ENCODE data around the gene LRRC7. TPM values are rescaled to one million over a fixed set of nuclear protein-coding genes. Genes with fewer than 3 reads are reported as not detected.

LRRC7 gene
- total and polyA plus RNA-seq, 2 of the 8 experiments (the other 6 are each of a cell fraction or from before 2014, with no cell fraction given), result 0.03 to 0.17 TPM

GRCh38 chr1:69520326-69520725 lies 47.4 kb upstream of the LRRC7 start:
- no peaks in the 10 kb centered on the region for H3K27me3 ChIP-seq (replicated peaks in 1 of 4; ENCODE audit: control insufficient read depth in 3 of 4, extremely low read depth in 1 of 4, insufficient read depth in 3 of 4, low read length in 3 of 4)
- H2BK15ac ChIP-seq (ENCODE audit: low read length), result no peak overlapping the region
- no peak overlapping the region for H3K56ac ChIP-seq (replicated peaks; ENCODE audit: insufficient read length, low read depth, low read length)
- no peak overlapping the region for H2BK12ac ChIP-seq (ENCODE audit: low read depth, low read length)
- no peak overlapping the region for H3K4me2 ChIP-seq (ENCODE audit: insufficient read depth in 1 of 2, low read depth in 2 of 2, low read length in 2 of 2)
- no peaks in the 10 kb centered on the region for H3K79me2 ChIP-seq (ENCODE audit: control insufficient read depth in 1 of 2, insufficient read depth in 2 of 2, low read length in 2 of 2)
- no peak overlapping the region for H3K4ac ChIP-seq (replicated peaks; ENCODE audit: insufficient read length, low read depth, low read length)
- H2AFZ ChIP-seq (ENCODE audit: low read length), result no peak overlapping the region
- no peaks in the 10 kb centered on the region for H3K23me2 ChIP-seq (ENCODE audit: low read depth, low read length)
- no peaks in the 10 kb centered on the region for H4K20me1 ChIP-seq (replicated peaks in 1 of 2; ENCODE audit: control insufficient read depth in 1 of 2, insufficient read depth in 2 of 2, low read length in 2 of 2)
- no peaks in the 10 kb centered on the region for H3K9me3 ChIP-seq (ENCODE audit: insufficient read depth in 2 of 2, low read depth in 1 of 2, low read length in 1 of 2)
- no peaks in the 10 kb centered on the region for H3K4me1 ChIP-seq (replicated peaks in 1 of 4; ENCODE audit: control insufficient read depth in 3 of 4, insufficient read depth in 4 of 4, low read length in 3 of 4)
- no peaks in the 10 kb centered on the region for H3K79me1 ChIP-seq (ENCODE audit: low read depth, low read length)
- no peaks in the 10 kb centered on the region for H3K36me3 ChIP-seq (ENCODE audit: control insufficient read depth in 2 of 4, insufficient read depth in 4 of 4, low read length in 3 of 4)
- no peak overlapping the region for H2BK5ac ChIP-seq (ENCODE audit: low read depth, low read length)
- H4K8ac ChIP-seq (ENCODE audit: extremely low read depth, insufficient read depth, low read length), result no peak overlapping the region
- no peak overlapping the region for H3K14ac ChIP-seq (ENCODE audit: insufficient read length)
- no peak overlapping the region for H4K5ac ChIP-seq (ENCODE audit: insufficient read length, low read depth, low read length)
- no peak overlapping the region for H2BK20ac ChIP-seq (ENCODE audit: low read length)
- no peak overlapping the region for H3K4me3 ChIP-seq (ENCODE audit: extremely low read depth in 1 of 4, insufficient read depth in 2 of 4, low read depth in 3 of 4, low read length in 4 of 4)
- no peak overlapping the region for H2BK120ac ChIP-seq (replicated peaks; ENCODE audit: low read depth, low read length)
- POLR2A ChIA-PET (ENCODE audit: partially characterized antibody), result no interaction called here
- H4K91ac ChIP-seq (replicated peaks; ENCODE audit: insufficient read length, low read length), result no peak overlapping the region
- H3K27ac ChIP-seq (ENCODE audit: low read depth, low read length), result no peak overlapping the region
- H3K23ac ChIP-seq (ENCODE audit: insufficient read length), result no peak overlapping the region
- H2AK5ac ChIP-seq (ENCODE audit: low read depth, low read length), result no peak overlapping the region
- H3K9ac ChIP-seq (replicated peaks in 1 of 4; ENCODE audit: extremely low read depth in 1 of 4, low read depth in 3 of 4, low read length in 3 of 4), result no peak overlapping the region
- FAIRE-seq, result no peak
- 87% methylated on average over 5 of the region's 5 CpGs; no CpG with 5 or more reads in 1 of the 2 experiments for WGBS, 2 experiments (ENCODE audit: extremely low coverage in 1 of 2, insufficient coverage in 1 of 2, insufficient read length in 1 of 2, insufficient replicate concordance in 2 of 2, low coverage in 1 of 2, low lambda C conversion rate in 2 of 2, missing lambda C conversion rate in 1 of 2)
- CTCF ChIA-PET (ENCODE audit: partially characterized antibody), result no interaction called here
- DNase-seq (ENCODE audit: low read depth in 1 of 2, low spot score in 2 of 2), result no peak
- H3K18ac ChIP-seq (ENCODE audit: extremely low read depth, low read length), result no peak overlapping the region
- TF ChIP-seq NANOG (IDR thresholded peaks at IDR 0.05; ENCODE audit: insufficient read depth, low read depth, low read length, poor library complexity, severe bottlenecking), result no peak
- no peak for TF ChIP-seq SP4 (IDR thresholded peaks at IDR 0.05; ENCODE audit: low read length)
- no peak for TF ChIP-seq SIN3A (conservative IDR thresholded peaks at IDR 0.05 in 1 of 2, IDR thresholded peaks at IDR 0.05 in 1 of 2; ENCODE audit: low read depth in 1 of 2, low read length in 2 of 2)
- no peak for TF ChIP-seq FOSL1 (IDR thresholded peaks at IDR 0.05; ENCODE audit: insufficient read depth, low read depth, low read length)
- no peak for TF ChIP-seq GABPA (IDR thresholded peaks at IDR 0.05; ENCODE audit: borderline replicate concordance, insufficient read depth, low read length)
